Measurements from ENCODE around the gene KIAA0513.
"Not testable (repeated sequence)": the region's sequence is repeated elsewhere in the genome, so short reads cannot be mapped to it uniquely, and the experiment has no call there.

Gene KIAA0513

GRCh38 chr16:85051067-85051581 is 23.5 kb downstream of the KIAA0513 start:
- DNase-seq (ENCODE audit: low spot score): no peak

- DNase-seq (ENCODE audit: low spot score): no peak
Observed at GRCh38 chr16:85051683-85052082, 24.1 kb downstream of the KIAA0513 start.

DNA sequence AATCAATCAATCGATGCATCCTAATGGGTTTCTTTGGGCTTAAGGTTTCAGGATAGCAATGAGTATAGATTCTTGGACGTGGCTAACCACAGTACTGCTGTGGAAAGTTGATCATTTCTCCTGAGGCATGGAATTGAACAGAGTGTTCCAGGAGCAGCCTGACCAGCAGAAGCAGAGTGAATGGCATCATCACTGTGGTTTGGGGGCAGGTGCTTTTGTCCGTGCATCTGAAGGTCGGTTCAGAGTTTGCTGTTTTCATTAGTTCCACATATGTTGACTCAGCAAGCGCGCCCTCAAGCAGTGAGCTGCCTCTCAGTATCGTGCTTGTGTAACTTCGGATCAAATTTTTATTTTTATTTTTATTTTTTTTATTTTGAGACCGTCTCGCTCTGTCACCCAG is 24.9 kb downstream of the KIAA0513 start:
- DNase-seq (ENCODE audit: low spot score): no peak

DNA sequence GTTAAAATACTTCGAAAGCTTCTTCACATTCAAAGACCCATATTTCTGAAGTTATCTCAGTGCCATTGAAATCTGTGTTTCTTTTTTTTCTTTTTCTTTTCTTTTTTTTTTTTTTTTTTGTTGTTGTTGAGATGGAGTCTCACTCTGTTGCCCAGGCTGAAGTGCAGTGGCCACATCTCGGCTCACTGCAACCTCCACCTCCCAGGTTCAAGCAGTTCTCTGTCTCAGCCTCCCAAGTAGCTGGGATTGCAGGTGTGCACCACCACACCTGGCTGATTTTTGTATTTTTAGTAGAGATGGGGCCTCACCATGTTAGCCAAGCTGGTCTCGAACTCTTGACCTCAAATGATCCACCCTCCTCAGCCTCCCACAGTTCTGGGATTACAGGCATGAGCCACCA is 26.7 kb downstream of the KIAA0513 start:
- not testable (repeated sequence) for DNase-seq (ENCODE audit: low spot score)

GRCh38 chr16:85054948-85055492 is 27.4 kb downstream of the KIAA0513 start:
- DNase-seq (ENCODE audit: low spot score): no peak

DNA sequence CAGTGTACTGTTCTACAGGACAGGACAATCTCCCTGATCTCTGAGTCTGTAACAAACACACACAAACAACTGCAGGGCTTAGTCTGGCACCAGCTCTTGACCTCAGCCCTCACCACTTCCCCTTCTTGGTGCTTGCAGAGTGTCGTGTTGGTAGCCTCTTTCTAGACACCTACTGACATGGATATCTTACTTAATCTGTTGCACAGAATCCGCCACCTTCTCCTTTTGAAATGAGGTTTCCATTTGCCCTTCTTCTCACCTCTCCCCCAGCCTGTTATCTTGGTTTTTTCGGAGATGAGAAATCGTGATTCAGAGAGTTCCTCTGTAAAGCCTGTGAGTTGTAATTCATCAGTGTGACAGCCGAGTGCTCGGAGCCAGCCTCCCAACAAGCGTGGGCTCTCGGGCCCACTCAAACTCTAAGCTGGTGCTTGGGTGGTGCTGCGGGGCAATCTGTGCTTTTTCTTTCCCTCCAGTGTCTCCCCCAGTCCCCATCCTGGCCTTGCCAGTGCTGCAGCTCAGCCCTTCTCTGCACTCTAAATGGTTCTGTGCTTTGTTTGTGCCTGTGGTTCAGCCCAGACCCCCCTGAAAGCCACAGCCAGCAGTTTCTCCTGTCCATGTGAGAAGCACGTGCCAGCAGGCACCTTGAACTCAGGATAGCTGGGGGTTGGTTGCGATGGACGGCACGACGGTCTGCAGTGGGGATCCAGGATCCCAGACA is 28.1 kb downstream of the KIAA0513 start:
- peak; percentile 80 for DNase-seq (ENCODE audit: low spot score)

GRCh38 chr16:85056211-85056748 is 28.7 kb downstream of the KIAA0513 start:
- DNase-seq (ENCODE audit: low spot score): no peak

DNA sequence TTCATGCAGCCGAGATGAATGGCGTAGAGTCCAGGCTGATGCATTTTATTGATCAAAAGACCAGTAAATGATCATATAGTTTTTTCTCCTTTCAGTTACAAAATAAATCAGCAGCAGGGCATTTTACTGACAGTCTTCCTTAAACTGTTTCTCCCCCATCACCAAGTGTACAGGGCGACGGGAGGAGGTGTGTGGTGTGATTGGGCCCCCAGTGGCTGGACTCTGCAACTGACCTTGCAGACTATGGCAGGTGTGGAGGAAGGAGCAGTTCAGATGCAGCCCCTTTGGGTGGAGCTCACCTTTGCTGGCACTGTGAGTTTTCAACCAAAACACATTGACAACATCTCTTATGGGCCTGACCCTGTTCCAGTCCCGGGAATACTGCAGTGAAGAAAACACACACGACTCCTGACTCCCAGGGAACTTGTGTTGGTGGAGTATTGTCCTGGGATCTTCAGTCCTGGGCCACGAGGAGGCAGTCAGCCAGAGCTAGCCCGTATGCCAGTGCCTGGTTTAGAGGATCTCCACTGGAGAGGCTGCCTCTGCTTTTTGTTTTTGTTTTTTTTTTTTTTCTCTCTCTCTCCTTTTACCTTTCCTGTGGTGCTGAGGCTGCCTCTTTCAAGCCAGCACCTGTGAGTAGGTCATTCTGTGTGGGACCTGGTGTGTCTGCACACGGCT is 29.8 kb downstream of the KIAA0513 start:
- DNase-seq (ENCODE audit: low spot score): no peak

GRCh38 chr16:85057948-85058347 is 30.4 kb downstream of the KIAA0513 start:
- no peak for DNase-seq (ENCODE audit: low spot score)

- no peak for DNase-seq (ENCODE audit: low spot score)
Observed at GRCh38 chr16:85058909-85059308, 31.3 kb downstream of the KIAA0513 start.

DNA sequence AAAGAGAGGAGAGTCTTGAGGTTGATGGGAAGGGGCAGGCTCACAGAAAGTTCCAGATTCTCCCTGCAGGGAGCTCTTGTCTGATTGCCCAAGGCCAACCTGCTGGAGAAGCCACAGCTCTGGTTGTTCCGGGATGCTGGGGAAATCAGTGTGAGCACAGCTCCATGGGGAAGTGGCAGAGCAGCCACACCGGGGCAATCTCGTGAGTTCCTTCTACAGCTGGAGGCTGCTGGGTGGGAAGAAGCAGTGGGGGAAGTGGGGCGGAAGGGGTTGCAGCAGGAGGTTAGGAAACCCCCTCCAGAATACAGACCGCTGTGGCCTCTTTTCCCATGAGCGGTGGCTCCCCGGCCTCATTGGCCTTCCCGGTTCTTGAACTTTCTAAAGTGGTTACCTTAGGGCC is 34.0 kb downstream of the KIAA0513 start:
- no peak for DNase-seq (ENCODE audit: low spot score)

DNA sequence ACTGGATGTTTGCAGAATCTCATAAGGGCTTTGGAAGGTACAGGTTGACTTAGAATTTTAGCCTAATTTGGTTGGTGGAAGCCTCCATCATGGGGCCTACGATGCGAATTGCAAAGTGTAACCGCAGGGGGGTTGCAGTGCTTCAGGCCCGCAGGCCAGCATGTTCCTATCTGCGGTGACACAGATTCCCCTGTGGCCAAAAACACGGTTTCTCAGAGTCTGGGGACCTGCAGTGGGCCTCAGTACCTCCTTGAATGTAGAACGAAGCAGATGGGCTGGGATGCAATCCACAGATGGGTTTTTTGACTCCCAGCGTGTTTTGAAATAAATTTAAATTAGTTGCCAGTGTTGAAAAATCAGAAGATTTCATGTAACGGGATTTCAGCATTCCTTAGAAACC is 34.7 kb downstream of the KIAA0513 start:
- DNase-seq (ENCODE audit: low spot score): no peak

GRCh38 chr16:85062845-85063244 is 35.2 kb downstream of the KIAA0513 start:
- DNase-seq (ENCODE audit: low spot score): no peak

- DNase-seq (ENCODE audit: low spot score): no peak
Observed at GRCh38 chr16:85064186-85064585, 36.6 kb downstream of the KIAA0513 start.

GRCh38 chr16:85065099-85065498 is 37.5 kb downstream of the KIAA0513 start:
- DNase-seq (ENCODE audit: low spot score): no peak

GRCh38 chr16:85066346-85066885 is 38.8 kb downstream of the KIAA0513 start:
- DNase-seq (ENCODE audit: low spot score): no peak

- no peak for DNase-seq (ENCODE audit: low spot score)
Observed at GRCh38 chr16:85067024-85067423, 39.4 kb downstream of the KIAA0513 start.

GRCh38 chr16:85067426-85067825 is 39.8 kb downstream of the KIAA0513 start:
- no peak for DNase-seq (ENCODE audit: low spot score)

DNA sequence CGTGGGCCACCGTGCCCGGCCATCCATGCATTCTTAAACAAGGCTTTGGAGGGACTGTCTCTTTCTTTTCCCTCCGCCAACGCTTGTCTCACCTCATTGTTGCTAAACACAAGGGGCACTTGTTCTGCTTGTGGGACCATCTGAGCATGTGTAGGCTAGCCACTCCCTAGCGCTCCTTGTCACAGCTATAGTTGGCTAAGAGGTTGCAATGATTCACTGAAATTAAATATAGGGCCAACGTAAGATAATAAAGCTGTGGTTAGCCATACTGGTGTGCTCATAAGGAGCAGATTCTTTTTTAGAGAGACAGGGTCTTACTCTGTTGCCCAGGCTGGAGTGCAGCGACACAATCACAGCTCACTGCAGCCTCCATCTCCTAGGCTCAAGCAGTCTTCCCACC is 41.2 kb downstream of the KIAA0513 start:
- DNase-seq (ENCODE audit: low spot score): no peak

DNA sequence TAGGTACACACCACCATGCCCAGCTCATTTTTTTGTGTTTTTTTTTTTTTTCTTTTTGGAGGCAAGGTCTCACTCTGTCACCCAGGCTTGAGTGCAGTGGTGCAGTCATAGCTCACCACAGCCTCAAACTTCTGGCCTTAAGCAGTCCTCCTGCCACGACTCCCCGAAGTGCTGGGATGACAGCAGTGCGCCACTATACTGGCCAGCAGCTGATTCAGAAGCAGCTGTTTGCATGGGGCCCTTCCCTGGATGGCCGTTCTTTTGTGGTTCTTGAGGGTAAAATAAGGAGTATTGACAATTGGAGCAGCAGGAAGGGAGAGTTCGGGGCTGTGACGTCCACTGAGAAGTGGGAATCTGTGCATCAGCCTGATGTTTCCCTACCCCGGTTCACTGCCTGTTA is 41.6 kb downstream of the KIAA0513 start:
- no peak for DNase-seq (ENCODE audit: low spot score)

DNA sequence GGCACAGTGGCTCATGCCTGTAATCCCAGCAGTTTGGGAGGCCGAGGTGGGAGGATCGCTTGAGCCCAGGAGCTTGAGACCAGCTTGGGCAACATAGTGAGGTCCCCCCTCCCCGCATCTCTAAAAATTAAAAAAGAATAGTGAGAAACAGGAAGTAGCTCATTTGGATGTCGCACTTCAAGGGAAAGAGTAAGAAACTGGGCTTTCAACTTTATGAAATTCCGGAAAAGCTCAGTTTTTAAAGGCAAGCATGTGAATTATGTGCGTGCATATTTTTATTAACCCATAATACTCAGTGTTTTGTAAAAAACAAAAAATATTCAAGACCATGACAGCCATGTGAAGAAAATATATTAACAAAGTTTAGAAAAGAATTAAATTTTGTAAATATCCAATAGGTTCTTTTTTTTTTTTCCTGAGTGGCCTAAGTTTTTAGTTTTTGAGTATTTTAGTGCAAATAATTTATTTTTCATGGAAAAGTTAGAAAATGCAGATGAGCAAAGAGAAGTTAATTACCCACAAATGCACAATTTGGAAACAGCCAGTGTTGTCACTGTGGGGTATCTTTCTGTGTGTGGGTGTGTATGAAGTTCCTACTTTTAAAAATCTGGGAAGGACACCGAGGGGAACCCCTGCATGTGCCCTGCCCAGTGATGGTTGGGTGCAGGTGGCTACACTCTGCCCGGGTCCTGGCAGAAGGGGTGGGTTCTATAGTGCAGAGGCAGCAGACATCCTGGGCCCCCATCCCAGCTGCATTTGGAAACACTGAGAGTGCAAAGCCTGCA is 44.7 kb downstream of the KIAA0513 start:
- DNase-seq (ENCODE audit: low spot score): no peak

GRCh38 chr16:85072947-85073346 is 45.4 kb downstream of the KIAA0513 start:
- DNase-seq (ENCODE audit: low spot score): no peak

Measured in CD4-positive, alpha-beta T cell treated with Interleukin-6 at 100 ng/mL for 8 hours (primary cell).